ENCODE results near the gene KDELR3.

Gene KDELR3

DNA sequence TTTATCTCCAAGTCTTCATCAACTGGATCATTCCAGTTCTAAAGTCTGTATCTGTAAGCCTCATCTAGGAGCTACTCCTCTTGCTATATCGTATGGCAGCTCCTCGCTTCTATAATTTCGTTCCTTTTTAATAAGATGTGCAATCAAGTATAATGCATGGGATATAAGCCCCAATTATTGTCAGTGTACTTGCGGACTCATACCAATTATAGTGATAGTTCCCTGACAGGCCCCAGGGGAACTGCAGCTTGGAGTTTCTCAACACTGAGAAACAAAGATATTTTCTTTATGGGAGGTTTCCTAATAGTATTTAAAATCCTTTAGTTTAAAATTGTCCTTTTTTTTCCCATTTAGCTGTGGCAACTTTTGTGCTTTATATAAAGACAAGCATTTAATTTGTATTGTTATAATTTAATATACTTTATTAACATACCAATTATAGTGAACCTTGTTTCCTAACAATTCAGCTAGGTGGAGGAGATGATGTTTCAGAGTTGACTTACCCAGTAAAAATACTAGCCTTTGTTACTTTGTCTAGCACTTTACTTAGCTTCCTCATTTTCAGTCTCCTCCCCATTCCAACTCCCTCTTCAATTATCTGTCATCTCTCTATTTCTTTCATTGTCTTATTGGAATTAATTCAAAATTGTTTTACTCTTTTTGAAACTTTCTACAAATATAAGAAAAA lies 63.5 kb downstream of the KDELR3 start:
- no peak overlapping the region for H3K27ac ChIP-seq
- TF ChIP-seq, protein P1, sequence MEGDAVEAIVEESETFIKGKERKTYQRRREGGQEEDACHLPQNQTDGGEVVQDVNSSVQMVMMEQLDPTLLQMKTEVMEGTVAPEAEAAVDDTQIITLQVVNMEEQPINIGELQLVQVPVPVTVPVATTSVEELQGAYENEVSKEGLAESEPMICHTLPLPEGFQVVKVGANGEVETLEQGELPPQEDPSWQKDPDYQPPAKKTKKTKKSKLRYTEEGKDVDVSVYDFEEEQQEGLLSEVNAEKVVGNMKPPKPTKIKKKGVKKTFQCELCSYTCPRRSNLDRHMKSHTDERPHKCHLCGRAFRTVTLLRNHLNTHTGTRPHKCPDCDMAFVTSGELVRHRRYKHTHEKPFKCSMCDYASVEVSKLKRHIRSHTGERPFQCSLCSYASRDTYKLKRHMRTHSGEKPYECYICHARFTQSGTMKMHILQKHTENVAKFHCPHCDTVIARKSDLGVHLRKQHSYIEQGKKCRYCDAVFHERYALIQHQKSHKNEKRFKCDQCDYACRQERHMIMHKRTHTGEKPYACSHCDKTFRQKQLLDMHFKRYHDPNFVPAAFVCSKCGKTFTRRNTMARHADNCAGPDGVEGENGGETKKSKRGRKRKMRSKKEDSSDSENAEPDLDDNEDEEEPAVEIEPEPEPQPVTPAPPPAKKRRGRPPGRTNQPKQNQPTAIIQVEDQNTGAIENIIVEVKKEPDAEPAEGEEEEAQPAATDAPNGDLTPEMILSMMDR (conservative IDR thresholded peaks at IDR 0.05), result no peak

Measured in VCaP (cell line).